Activated naive CD4-positive, alpha-beta T cell (primary cell): ENCODE data around the gene OR1S1.
"Not testable (repeated sequence)": the region's sequence is repeated elsewhere in the genome, so short reads cannot be mapped to it uniquely, and the experiment has no call there.

Experiments
- DNase-seq, 4 experiments: peaks; one replicate each; lab custom pipeline; 2025; lab: John Stamatoyannopoulos, UW

OR1S1 gene

DNA sequence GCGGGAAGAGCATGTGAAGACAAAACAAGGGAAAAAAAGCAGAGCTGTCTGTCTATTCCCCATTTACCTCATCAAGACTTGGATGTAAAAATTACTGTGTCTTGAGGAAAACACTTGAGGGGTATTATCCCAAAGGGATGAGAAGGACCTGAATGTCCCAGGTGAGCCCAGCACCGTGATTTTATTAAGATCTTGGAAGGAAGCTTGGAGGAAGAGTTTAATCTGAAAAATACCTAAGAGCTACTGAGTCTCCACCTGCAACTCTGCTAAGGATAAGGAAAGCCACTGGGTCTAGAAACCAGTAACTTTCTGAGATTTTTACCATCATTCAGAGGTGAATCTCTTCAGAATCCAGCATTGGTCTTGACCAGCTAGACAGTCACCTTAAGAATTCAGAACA lies at the start of gene OR1S1:
TSS of gene OR1S1 (plus strand) at position 301 of the 400 bp plus-strand sequence.
- DNase-seq: not testable (repeated sequence)

DNA sequence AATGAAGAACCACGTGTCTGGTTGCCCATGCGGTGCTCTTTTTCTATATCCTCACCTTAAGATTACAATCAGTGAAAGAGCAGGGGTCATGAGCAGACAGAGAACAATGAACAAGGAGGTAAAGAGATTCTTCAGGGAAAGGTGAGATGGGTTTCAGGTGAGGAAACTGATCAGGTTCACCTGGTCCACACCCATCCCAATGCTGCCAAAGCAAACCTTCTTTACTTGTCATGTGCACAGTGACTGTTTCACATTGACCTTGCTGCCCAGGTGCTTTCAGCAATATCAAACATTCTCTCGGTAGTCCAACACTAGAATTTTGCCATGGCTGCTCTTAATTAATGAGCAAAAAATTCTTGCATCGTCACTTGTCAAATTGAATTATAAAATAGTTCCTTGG lies 48.1 kb upstream of the OR1S1 start:
- no peak for DNase-seq

DNA sequence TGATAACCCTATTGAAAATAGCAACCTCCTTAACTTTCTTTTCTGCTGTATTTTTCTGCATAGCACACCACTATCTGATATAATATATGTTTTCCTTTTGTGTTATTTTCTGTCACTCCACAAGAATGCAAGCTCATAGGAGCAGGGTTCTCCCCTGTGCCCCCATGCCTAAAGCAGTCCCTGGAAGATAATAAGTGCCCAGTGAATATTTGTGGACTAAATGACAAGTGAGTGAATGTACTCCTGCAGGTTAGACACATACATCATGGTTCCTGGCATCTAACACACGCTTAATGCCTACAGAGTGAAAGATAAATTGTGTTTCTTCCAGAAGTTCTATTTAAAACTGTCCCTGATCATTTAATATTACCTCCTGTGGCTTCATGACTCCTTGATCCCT lies 47.5 kb upstream of the OR1S1 start:
- no peak for DNase-seq

DNA sequence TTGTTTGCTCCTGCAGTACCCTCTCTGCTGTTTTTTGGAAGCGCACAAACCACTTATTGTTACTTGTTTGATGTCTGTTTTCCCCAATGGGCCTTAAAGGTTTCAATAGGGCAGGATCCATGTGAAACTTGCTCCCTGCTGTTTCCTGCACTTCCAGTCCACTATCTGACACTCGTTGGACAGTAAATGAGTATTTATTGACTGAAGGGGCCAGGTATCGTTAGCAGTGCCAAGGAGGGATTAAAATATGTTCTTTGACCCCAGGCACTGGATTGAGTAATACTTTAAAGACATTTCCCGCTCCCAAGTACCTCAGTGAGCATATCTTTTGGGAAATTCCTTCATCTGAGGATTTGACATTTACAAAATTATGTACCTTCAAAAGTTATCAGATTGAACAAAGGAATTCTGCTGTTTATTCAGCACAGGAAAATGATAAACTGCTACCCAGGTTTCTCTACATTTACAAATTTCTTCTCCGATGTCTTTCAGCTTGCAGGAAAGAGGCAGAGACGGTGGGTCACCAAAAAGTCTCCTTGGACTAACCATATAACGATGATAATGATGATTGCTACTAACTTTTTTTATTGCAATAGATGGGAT lies 46.9 kb upstream of the OR1S1 start:
- no peak for DNase-seq

DNA sequence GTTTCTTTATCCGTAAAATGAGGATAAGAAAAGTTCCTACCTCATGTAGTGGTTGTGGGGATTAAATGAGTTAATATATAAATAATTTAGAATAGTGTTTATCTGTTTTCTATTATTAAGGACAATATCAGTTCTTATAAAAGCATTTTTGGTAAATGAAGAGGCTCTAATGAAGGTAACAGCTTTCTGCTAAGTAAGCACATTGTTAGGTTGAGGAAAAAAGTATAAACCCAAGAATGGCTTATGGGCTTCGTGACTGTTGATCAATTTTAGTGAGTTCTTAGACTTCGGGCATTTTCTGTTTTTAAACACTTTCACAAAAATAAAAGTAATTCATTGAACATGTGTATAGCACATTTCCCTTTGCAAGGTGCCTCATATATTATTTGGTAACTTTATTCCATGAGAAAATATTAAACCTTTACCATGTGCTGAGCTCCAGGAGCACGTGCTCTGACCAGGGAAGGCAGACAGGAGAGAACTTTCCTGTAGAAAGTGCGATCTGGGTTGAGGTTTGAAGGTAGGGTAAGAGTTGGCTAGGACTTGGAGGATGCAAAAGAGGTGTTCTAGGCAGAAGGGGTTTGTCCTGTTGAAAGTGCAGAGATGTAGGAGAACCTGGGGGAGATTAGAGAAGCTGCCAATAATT lies 35.0 kb upstream of the OR1S1 start:
- DNase-seq: no peak

DNA sequence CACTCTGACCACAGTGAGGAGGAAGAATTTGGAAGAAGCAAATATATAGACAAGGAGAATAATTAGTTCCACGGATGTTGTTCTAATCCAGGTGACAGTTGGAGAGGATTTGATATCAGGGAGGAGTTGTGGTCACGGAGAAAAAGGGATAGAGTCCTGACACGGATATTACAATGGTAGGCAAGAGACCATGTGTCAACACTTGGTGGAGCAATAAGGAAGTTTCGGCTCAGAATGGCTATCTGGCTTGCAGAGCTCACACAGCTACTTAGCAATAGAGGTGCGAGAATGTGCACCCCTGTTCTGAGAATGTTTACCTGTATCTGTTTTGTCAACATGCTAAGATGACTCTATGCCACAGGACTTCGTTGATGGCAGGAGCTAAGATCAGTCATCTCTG lies 34.1 kb upstream of the OR1S1 start:
- DNase-seq: no peak

DNA sequence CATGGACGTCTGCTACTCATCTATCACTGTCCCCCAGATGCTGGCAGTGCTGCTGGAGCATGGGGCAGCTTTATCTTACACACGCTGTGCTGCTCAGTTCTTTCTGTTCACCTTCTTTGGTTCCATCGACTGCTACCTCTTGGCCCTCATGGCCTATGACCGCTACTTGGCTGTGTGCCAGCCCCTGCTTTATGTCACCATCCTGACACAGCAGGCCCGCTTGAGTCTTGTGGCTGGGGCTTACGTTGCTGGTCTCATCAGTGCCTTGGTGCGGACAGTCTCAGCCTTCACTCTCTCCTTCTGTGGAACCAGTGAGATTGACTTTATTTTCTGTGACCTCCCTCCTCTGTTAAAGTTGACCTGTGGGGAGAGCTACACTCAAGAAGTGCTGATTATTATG lies 32.9 kb upstream of the OR1S1 start:
- no peak for DNase-seq

DNA sequence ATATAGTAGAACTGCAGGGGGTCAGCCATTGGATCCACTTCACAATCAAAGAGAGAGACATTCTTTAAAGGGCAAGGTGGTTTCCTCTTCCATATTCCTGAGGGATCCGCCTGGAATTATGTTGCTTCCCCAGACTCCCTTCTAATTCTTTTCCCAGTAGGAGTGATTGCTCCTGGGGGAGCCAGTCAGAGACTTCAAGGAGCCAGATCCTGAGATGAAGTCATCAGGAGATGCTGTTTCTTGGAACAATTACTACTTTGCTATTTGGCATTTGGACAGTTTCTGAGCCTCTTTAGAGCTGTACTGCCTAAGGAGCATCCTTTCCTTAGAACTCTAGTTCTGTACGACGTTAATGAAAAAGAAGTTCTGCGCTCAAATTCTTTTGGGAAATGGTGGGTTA lies 25.6 kb upstream of the OR1S1 start:
- DNase-seq: no peak

DNA sequence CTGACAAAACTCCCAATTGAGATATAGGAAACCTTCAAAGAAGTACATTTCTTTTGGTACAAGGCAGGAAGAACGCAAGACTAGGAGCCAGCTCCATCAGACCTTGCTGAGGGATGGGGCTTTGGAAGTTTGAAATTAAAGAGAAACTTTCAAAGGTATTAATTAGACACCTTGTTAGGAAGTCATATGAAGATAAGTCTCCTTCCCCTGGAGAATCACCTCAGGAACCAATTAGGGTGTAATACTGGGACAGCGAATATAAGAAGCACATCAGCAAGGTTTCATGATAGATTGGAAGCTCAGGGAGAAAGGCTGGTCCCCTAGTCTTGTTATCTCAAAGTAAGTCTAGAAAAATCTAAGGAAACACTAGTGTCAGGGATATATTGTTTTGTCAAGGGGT lies 23.8 kb upstream of the OR1S1 start, which contains the start of gene OR9Q2:
TSS of gene OR9Q2 (plus strand) at position 301 of the 400 bp plus-strand sequence. CDS start 1,421 bp downstream, outside the sequence.
- no peak for DNase-seq

DNA sequence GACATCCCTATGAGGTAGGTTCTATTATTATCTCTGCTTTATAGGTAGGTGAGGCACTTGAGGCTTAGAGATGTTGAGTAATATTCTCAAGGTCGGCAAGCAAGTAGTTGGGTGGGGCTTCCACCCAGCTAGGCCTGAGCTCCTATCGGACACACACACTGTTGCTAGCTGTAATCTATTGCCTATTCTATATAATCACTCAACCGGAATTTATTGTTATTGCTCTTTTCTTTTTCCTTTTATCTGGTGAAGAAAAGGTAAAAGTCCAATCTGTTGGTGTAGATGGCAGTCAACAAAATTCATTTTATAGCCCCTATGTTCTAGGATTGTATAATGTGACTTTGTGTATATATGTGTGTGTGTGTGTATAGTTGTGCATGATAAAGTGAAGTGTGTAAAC lies 20.3 kb upstream of the OR1S1 start:
- DNase-seq: no peak

DNA sequence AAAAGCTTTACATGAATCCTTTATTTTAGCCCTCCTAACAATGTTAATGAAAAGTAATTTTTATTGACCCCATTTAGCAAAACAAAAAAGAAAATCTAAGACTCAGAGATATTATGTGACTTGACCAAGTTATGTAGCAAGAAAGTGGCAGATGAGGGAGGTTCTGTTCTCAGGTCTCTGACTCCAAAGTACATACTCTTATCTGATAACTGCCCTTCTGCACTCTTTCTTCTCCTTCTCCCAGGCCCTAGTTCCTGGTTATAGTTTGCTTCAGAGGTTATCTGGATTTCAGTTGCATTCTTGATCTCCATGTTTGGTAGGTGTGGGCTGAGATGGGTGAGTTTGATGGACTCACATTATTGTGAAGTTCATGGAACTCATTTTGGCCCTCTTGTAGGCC lies 19.1 kb upstream of the OR1S1 start:
- DNase-seq: no peak

DNA sequence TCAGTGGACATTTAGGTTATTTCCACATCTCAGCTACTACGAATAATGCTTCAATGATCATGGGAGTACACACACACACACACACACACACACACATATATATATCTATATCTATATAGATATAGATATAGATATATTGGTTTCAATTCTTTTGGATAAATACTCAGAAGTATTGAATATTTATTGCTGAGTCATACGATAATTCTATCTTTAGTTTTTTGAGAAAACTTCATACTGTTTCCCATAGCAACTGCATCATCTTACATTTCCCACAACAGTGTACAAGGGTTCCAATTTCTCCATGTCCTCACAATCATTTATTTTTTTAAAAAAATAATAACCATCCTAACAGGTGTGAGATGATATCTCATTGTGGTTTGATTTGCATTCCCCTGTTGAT lies 16.6 kb upstream of the OR1S1 start:
- no peak for DNase-seq

DNA sequence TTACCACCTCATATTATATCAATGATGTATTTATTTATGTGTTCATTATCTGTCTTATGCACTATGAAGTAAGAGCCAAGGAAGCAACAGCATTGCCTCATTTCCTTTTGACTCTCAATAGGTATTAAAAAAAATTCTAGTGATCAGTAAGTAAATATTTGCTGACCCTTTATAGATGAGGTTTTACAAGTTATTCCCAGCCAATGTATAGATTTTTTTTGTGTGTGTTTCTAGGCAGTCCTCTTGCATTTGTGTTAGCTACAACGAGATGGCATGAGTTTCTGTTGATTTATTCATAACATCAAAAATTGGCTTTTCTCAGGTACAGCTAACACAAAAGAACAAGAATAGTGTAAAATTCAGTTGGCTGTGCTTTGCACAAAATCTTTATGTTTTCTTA lies 13.2 kb upstream of the OR1S1 start:
- DNase-seq: no peak

DNA sequence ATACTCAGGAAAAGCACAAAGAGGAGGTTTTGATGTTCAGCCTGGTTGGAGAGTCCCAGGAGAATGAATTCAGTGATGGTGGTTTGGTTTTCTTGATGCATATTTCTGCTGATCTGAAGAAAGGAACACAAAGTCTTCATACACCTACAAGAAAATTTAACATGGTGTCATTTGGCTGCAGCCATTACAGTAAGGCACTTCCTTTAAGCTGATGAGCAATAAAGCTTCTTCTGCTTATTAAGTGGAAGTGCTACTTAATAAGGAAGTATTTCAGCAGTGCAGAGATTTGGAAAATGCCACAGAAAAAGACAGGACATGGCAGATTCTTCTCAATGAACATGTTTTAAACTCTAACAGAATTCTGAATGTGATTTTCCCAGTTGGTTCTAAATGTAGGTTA lies 8.5 kb upstream of the OR1S1 start, which contains the start of gene OR1S2:
TSS of gene OR1S2 (minus strand) at position 101 of the 400 bp plus-strand sequence. CDS start at position 101, 0 bp downstream.
- DNase-seq: no peak

DNA sequence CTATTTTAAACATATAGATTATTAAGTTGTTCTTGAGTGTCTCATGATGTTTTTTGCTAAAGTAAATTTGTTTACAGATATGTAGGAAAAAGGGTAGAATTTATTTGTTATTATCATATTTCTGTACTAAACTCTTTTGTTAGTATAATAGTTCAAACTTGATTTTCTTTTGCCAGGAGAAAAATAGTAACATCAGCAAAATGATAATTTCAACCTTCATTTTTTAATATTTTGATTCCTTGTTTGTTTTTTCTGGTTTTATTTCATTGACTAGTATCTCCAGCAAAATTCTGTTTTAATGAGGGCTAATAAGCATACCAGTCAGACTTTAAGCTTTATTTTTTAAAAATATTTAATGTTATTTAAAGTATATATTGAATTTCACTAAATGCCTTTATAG lies 4.0 kb downstream of the OR1S1 start:
- no peak for DNase-seq

DNA sequence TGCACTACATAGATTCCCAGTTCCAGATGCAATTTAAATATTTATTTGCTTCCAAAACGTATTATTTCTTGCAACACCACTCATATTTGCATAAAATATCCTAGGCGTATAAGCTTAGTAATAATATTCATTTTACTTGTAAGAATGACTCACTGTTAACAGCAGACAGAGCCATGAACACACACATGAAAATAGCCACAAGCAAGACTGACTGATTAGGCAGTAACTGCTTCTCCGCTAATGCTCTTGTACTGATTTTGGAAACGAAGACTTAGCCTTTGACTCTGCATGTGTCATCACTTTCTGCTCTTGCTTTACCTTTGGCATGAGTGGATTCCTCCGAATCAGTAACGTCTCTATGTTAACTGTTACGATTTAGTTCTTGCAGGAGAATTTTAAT lies 10.2 kb downstream of the OR1S1 start:
- DNase-seq: no peak

DNA sequence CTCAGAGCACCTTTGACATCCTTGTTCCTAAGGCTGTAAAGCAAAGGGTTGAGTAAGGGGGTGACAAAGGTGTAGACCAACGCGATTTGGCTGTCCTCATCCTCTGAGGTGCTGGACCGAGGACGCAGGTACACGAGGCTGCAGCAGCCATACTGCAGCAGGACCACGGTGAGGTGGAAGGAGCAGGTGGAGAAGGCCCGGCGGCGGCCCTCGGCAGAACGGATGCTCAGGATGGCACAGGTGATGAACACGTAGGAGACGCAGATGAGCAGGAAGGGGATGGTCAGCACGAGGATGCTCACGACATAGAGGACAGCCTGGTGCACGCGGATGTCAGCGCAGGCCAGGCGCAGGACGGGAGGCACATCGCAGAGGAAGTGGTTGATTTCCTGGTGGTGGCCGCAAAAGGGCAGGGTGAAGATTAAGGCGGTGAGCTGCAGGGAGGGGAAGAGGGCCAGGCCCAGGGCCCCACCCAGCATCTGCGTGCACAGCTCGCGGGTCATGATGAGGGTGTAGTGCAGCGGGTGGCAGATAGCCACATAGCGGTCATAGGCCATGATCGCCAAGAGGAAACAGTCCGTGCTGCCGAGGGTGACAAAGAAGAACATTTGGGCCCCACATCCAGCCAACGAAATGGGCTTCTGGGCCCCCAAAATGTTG lies 15.6 kb downstream of the OR1S1 start:
- DNase-seq: no peak

DNA sequence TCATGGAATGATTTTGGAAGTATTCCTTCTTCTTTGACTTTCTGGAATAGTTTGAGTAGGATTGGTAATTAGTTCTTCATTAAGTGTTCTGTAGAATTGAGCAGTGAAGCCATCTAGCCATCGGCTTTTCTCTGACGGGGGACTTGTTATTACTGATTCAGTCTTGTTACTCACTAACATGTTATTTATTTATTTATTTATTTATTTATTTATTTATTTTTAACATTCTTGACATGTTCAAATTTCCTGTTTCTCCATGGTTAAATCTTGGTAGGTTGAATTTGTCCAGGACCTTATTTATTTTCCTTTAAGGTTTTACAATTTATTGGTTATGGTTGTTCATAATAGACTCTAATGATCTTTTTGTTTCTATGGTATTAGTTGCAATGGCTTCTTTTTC lies 31.4 kb downstream of the OR1S1 start:
- DNase-seq: no peak

DNA sequence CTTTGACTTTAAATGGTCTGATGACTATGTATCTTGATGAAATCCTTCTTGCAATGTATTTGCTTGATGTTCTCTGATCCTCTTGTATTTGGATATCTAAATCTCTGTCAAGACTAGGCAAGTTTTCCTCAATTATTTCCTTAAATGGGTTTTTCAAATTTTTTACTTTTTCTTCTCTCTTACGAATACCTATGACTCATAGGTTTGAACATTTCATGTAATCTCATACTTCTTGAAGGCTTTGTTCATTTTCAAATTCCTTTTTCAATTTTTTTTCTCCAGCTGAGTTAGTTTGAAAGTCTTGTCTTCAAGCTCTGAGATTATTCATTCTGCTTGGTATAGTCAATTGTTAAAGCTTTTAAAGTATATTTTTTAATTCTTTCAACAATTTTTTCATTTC lies 42.4 kb downstream of the OR1S1 start:
- DNase-seq: no peak

DNA sequence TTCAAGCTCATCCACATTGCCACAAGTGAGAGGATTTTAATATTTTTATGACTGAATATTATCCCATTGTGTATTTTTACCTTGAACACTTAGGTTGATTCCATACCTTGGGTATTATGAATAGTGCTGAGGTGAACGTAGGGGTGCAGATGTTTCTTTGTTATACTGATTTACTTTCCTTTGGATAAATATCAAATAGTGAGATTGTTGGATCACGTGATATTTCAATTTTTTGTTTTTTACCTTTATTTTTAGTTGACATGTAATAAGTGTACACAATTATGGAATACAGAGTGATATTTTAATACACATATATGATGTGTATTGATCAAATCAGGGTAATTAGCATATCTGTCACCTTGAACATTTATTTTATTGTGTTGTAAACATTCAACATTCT lies 47.5 kb downstream of the OR1S1 start:
- no peak for DNase-seq
